Cardiac fibroblast (primary cell): ENCODE data around the gene PRRX1.

ENCODE experiments used
- DNase-seq, 2 donors: peaks; one replicate each; pipeline versions ENCODE4 v3.0.0 to v3.0.0-alpha.2; 2010; ENCODE audit warnings: low read depth in 2 of 2
- H3K4me3 ChIP-seq, 2 donors: replicated peaks in 1 of 2; 1 replicate in 1 of 2; 2 replicates in 1 of 2; pipeline ENCODE4 v1.5.1; 2011; ENCODE audit warnings: low read depth in 2 of 2, low read length in 2 of 2, mild to moderate bottlenecking in 2 of 2, moderate library complexity in 1 of 2
- TF ChIP-seq, protein P1 (sequence below): IDR thresholded peaks from one replicate; pipeline ENCODE4 v1.5.1; 2011; ENCODE audit warnings: low read depth, mild to moderate bottlenecking, low read length, inconsistent platforms

Gene PRRX1

DNA sequence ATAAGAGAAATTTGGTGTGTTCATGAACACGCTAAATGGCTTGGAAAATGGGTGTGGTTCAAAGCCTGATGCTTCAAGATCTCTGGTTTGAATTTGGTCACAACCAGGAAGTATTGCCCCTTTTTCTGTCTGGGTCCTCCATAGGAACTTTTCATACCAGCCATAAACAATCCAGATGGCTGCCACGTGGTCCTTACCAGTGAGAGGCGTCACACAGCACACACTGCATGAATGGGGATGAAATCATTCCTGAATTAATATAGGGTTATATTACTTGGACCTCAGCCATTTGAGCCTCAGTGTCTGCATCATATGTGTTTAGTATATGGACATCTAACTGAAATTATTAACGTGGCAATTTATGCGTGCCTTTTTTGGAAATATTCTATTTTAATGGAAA, 64.0 kb downstream of the PRRX1 start:
- TF ChIP-seq, protein P1, sequence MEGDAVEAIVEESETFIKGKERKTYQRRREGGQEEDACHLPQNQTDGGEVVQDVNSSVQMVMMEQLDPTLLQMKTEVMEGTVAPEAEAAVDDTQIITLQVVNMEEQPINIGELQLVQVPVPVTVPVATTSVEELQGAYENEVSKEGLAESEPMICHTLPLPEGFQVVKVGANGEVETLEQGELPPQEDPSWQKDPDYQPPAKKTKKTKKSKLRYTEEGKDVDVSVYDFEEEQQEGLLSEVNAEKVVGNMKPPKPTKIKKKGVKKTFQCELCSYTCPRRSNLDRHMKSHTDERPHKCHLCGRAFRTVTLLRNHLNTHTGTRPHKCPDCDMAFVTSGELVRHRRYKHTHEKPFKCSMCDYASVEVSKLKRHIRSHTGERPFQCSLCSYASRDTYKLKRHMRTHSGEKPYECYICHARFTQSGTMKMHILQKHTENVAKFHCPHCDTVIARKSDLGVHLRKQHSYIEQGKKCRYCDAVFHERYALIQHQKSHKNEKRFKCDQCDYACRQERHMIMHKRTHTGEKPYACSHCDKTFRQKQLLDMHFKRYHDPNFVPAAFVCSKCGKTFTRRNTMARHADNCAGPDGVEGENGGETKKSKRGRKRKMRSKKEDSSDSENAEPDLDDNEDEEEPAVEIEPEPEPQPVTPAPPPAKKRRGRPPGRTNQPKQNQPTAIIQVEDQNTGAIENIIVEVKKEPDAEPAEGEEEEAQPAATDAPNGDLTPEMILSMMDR = no peak
- H3K4me3 ChIP-seq = no peak overlapping the region
- no peak for DNase-seq

DNA sequence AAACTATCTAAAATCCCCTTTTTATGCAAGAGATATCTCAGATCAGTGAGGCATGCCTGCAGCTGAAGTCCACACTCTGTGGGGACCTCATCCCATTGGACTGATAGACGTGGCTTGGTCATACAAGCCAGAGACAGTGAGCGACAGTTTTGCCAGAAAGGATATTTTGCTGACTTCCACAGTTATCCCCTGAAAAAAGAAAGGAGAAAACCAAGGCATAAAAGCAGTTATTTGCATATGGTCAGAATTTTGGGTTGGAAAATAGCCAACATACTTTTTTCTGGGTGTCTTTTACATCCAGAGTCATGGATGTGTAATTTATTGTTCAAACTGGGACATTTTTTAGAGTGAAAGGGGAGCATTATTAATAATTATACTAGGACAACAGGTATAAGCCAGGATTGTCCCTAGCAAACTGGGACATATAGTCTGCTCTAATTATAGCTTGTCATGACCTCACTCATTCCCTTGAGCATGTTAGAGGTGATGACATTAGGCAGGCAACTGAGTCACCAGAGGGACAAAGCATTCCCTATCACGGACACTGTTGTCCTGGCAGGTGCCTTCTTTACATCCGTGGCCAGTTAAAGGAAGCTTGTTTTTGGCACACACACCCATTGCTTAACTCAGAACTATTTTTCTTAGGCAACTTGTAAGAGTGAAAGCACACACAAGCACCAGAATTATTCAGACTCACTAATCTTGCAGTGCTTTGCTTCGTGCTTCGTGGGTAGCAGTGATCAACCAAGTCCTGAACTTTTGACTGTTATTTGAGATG, 65.5 kb downstream of the PRRX1 start:
- peak; percentile 74 to 79 for DNase-seq
- H3K4me3 ChIP-seq = no peak overlapping the region
- TF ChIP-seq, protein P1 = no peak

DNA sequence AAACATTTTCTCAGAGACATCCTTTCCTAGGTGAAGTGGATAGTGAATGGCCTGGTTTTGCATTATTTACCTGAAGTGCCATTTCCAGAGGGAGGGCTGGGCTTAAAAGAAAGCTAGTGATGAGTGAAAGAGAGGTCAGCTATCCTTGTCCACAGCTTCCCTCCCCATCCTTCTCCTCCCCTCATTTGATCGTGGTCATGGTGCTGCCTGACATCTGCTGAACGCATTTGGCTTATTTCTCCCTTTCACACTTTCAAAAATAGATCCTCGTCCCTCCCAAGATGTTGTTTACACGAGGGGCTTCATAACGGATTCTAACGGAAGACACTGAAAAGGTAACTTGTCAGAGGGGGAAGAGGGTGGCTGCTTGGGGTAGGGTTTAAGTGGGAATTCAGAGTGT, 66.1 kb downstream of the PRRX1 start:
- TF ChIP-seq, protein P1 = no peak
- H3K4me3 ChIP-seq = no peak overlapping the region
- no peak for DNase-seq

DNA sequence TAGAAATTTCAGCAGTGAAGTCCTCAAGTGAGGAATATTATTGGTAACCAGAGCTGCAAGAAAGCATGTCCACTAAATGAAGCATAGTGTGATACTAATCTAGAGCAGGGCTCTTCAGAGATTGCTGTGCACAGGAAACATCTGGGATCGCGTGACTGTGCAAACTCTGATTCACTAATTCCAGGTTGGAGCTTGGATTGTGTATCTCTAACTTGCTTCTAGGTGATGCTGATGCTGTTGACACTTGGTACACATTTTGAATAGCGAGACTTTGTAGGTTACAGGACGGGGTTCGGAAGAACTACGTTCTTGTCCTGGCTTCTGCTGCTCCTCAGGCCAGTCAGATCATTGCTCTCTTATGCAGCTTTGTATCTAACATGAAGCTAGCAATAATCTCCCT, 66.5 kb downstream of the PRRX1 start:
- no peak overlapping the region for H3K4me3 ChIP-seq
- TF ChIP-seq, protein P1 = no peak
- no peak for DNase-seq

DNA sequence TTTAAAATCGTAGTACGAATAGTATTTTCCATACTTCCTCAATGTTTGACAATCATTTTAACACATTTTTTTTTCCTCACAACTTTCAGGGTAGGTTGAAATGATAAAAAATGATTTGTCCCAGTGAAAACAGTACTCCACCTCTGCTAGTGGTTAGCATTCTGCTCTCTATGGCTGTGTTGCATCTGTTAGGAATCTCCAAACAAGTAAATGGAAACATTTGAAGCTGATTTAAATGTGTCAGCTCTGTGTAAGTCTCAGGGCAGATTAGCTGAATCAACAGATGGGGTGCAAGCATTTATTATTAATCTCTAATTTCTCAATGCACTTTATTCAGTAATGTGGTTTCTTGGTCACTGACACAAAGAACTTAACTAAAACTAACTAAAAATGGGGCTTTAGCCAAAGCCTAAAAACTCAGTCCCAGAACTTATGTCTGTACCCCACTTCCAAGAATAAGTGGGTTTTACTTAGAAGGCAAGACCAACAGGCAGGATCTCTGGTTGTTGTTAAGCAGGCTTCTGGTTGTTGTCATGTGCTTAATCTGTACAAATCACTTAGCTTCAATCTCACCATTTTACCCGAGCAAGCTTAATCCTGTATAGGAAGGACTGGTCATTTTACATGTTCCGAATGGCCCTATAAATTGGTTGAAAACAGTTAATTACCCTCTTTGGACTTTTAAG, 67.8 kb downstream of the PRRX1 start:
- H3K4me3 ChIP-seq = no peak overlapping the region
- DNase-seq = no peak
- TF ChIP-seq, protein P1 = no peak

DNA sequence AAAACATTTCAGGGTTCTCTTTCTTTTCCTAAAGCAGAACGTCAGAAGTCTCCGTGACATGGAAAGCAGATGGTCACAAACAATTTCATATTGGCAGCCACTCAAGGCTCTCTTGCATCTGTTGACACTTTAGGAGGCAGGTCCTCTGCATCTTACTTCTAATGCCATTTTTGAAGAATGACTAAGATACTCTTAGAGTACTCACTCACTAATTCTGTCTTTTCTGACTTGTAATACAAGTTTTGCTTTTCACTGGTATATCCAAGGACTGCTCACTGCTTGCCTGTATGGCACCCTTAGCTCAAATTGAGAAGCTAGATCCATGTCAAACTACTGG, 68.3 kb downstream of the PRRX1 start:
- DNase-seq = peak; percentile 35 to 55
- TF ChIP-seq, protein P1 = no peak
- H3K4me3 ChIP-seq = no peak overlapping the region
